ENCODE results near the gene SLC6A8. TPM values are rescaled to one million over a fixed set of nuclear protein-coding genes. Genes with fewer than 3 reads are reported as not detected.
"Not testable (repeated sequence)": the region's sequence is repeated elsewhere in the genome, so short reads cannot be mapped to it uniquely, and the experiment has no call there.

Gene SLC6A8
- polyA plus RNA-seq, 3 donors from 2014 or later, result 0.07 to 0.09 TPM; not detected in 1

- Mint-ChIP-seq H3K9me3 (peaks cover 0 to 2% (median 0%) of the 10 kb centered on the region in 6 donors), H3K27me3 (ENCODE audit: low read depth in 3 of 3) (peaks cover 4 to 9% (median 7%) of the 10 kb centered on the region in 3 donors), H3K4me3 (peak overlapping the region in 1 of 5 donors; percentile 59), H3K36me3 (no peaks in the 10 kb centered on the region), H3K4me1 (no peaks in the 10 kb centered on the region), H3K27ac (no peak overlapping the region)
- no peak for DNase-seq
Observed at GRCh38 chrX:153689654-153690465, 2.1 kb downstream of the SLC6A8 start.

DNA sequence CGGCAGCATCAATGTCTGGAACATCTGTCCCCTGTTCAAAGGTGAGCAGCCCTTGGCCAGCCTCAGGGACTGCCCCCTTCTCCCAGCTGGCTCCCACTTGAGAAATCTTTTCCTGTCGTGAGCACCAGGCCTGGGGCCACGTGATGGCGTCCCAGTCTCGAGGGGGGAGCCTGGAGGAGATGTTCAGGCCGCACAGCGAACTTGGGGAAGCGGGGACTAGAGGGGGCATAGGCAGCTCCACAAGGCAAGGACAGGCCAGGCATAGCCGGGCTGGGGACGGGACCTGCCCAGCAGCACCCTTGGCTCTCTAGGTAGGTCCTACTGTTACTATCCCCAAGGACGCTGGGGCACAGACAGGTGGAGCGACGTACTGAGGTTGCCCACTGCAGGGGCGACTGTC lies 2.7 kb downstream of the SLC6A8 start:
- Mint-ChIP-seq H3K27ac (no peak overlapping the region), H3K27me3 (ENCODE audit: low read depth in 3 of 3) (peaks cover 4 to 9% (median 7%) of the 10 kb centered on the region in 3 donors)

GRCh38 chrX:153691032-153691827 lies 3.5 kb downstream of the SLC6A8 start:
- H3K4me3 Mint-ChIP-seq; H3K27me3 Mint-ChIP-seq (ENCODE audit: low read depth in 3 of 3); H3K36me3 Mint-ChIP-seq; DNase-seq; H3K4me1 Mint-ChIP-seq; H3K9me3 Mint-ChIP-seq; H3K27ac Mint-ChIP-seq: not testable (repeated sequence)

More for the DNA sequence above, 2.7 kb downstream of the SLC6A8 start:
- Mint-ChIP-seq H3K9me3 (peaks cover 0 to 2% (median 0%) of the 10 kb centered on the region in 6 donors), H3K36me3 (no peaks in the 10 kb centered on the region), H3K4me1 (no peaks in the 10 kb centered on the region), H3K4me3 (no peak overlapping the region)
- DNase-seq, result no peak

DNA sequence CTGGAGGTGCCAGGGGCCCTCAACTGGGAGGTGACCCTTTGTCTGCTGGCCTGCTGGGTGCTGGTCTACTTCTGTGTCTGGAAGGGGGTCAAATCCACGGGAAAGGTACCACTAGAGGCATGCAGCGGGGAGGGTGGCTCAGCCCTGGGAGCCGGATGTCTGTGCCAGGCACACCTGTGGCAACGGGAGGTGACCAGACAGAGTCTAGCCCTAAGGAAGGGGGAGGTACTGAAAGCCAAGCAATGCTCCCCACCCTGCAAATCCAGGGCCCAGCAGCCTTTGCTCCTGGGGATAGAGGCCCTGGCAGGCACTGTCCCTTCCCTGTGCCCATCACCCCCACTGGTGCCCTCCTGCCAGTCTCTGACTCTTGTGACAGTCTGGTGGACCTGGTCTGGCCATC lies 4.3 kb downstream of the SLC6A8 start:
- no peak for DNase-seq
- no peaks in the 10 kb centered on the region for H3K9me3 Mint-ChIP-seq

DNA sequence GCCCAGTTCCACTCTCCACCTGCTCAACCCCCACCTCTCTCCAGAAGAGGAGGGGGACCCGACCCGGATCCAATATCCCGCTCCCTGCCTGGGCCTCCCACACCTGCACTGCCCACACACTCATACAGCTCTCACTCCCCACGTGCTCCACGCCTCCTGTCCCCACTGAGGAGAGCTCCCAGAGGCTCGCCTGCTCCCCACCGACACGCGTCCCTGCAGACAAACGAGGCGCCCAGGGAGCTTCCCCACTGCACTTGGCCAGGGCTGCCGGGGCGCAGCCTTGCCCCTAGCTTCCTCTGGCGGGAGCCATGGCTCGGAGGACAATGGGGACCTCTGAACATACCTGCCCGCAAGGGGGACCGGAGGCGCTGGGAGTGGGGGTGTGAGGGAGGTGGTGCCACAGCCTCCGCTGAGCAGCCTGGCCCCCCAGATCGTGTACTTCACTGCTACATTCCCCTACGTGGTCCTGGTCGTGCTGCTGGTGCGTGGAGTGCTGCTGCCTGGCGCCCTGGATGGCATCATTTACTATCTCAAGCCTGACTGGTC lies 5.0 kb downstream of the SLC6A8 start:
- no peak overlapping the region for H3K27ac Mint-ChIP-seq
- peaks cover 4 to 6% (median 5%) of the 10 kb centered on the region in 3 donors for H3K27me3 Mint-ChIP-seq (ENCODE audit: low read depth in 3 of 3)
- no peak overlapping the region for H3K4me3 Mint-ChIP-seq
- H3K4me1 Mint-ChIP-seq, result no peaks in the 10 kb centered on the region
- peaks cover 0 to 7% (median 0%) of the 10 kb centered on the region in 3 donors for H3K36me3 Mint-ChIP-seq
- no peaks in the 10 kb centered on the region for H3K9me3 Mint-ChIP-seq
- DNase-seq, result no peak

More for the DNA sequence above, 4.3 kb downstream of the SLC6A8 start:
- no peak overlapping the region for H3K27ac Mint-ChIP-seq
- no peaks in the 10 kb centered on the region for H3K4me1 Mint-ChIP-seq
- no peaks in the 10 kb centered on the region for H3K36me3 Mint-ChIP-seq
- no peak overlapping the region for H3K4me3 Mint-ChIP-seq
- H3K27me3 Mint-ChIP-seq (ENCODE audit: low read depth in 3 of 3), result peaks cover 4 to 6% (median 5%) of the 10 kb centered on the region in 3 donors

GRCh38 chrX:153693216-153694086 lies 5.7 kb downstream of the SLC6A8 start:
- Mint-ChIP-seq H3K9me3 (no peaks in the 10 kb centered on the region), H3K4me1 (no peaks in the 10 kb centered on the region), H3K36me3 (peaks cover 0 to 10% (median 0%) of the 10 kb centered on the region in 3 donors), H3K4me3 (no peak overlapping the region), H3K27me3 (ENCODE audit: low read depth in 3 of 3) (peaks cover 4 to 6% (median 5%) of the 10 kb centered on the region in 3 donors), H3K27ac (no peak overlapping the region)
- no peak for DNase-seq

DNA sequence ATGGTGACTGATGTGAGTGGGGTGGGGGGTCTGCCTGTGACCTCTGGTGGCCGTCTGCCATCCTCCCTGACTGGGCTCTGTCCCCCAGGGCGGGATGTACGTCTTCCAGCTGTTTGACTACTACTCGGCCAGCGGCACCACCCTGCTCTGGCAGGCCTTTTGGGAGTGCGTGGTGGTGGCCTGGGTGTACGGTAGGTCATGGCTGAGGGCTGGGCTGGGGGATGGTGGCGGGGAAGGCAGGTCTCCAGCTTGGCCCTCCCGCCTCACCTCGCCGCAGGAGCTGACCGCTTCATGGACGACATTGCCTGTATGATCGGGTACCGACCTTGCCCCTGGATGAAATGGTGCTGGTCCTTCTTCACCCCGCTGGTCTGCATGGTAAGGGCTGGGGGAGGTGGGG lies 6.5 kb downstream of the SLC6A8 start:
- not testable (repeated sequence) for H3K36me3 Mint-ChIP-seq; DNase-seq; H3K9me3 Mint-ChIP-seq; H3K4me3 Mint-ChIP-seq; H3K27me3 Mint-ChIP-seq (ENCODE audit: low read depth in 3 of 3); H3K4me1 Mint-ChIP-seq; H3K27ac Mint-ChIP-seq

DNA sequence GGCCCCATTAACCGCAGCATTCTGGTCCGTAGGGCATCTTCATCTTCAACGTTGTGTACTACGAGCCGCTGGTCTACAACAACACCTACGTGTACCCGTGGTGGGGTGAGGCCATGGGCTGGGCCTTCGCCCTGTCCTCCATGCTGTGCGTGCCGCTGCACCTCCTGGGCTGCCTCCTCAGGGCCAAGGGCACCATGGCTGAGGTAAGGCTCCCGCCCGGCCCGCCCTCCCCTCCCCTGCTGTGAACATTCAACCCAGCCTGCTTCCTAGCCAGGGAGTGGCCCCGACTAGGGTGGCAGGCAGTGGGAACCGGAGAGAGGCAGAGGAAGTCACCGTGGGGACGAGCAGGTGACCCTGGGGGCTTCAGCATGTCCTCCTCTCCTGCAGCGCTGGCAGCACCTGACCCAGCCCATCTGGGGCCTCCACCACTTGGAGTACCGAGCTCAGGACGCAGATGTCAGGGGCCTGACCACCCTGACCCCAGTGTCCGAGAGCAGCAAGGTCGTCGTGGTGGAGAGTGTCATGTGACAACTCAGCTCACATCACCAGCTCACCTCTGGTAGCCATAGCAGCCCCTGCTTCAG lies 7.1 kb downstream of the SLC6A8 start:
- H3K4me3 Mint-ChIP-seq, result no peak overlapping the region
- no peaks in the 10 kb centered on the region for H3K9me3 Mint-ChIP-seq
- no peak for DNase-seq
- H3K4me1 Mint-ChIP-seq, result no peaks in the 10 kb centered on the region
- H3K27me3 Mint-ChIP-seq (ENCODE audit: low read depth in 3 of 3), result peaks cover 4 to 6% (median 5%) of the 10 kb centered on the region in 3 donors
- H3K36me3 Mint-ChIP-seq, result peaks cover 0 to 10% (median 0%) of the 10 kb centered on the region in 3 donors
- H3K27ac Mint-ChIP-seq, result no peak overlapping the region

- H3K4me1 Mint-ChIP-seq, result no peaks in the 10 kb centered on the region
- H3K4me3 Mint-ChIP-seq, result no peak overlapping the region
- no peaks in the 10 kb centered on the region for H3K9me3 Mint-ChIP-seq
- peaks cover 2 to 3% (median 2%) of the 10 kb centered on the region in 3 donors for H3K27me3 Mint-ChIP-seq (ENCODE audit: low read depth in 3 of 3)
- no peak overlapping the region for H3K27ac Mint-ChIP-seq
- peaks cover 0 to 13% (median 0%) of the 10 kb centered on the region in 3 donors for H3K36me3 Mint-ChIP-seq
- DNase-seq, result no peak
Observed at GRCh38 chrX:153696100-153696499, 8.4 kb downstream of the SLC6A8 start.

- peaks cover 0 to 13% (median 0%) of the 10 kb centered on the region in 3 donors for H3K36me3 Mint-ChIP-seq
- H3K27ac Mint-ChIP-seq, result not testable (repeated sequence)
Observed at GRCh38 chrX:153696538-153696937, 8.8 kb downstream of the SLC6A8 start.

DNA sequence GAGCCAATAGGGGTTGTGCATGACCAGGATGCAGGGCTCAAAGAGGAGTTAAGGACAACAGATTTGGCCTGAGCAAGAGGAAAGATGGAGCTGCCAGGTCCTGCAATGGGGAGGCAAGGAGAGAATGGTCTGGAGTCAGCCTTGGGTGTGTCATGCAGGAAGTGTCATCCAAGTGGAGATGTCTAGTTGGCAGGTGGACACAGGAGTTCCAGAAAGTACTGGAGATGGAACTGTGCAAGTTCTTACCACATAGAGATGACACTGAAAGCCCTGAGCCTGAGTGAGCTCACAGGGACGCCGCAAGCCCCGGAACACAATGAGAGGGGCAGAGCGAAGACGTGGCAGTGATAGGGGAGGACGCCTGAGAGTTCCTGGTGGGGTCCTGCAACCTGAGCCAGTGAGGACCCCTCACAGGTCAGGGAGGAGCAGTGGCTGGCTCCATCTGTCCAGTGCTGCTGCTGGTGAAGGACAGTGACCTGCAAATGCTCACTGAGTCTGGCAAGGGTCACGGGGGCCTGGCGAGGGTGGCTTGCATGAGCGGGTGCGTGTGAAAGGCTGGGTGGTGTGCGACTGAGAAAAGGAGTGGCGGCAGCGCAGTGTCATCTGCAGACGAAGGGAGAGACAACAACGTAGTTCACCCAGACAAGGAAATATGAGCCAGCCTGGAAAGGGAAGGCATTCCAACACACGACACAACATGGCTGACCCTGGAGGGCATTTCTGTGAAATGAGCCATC lies 9.4 kb downstream of the SLC6A8 start:
- not testable (repeated sequence) for DNase-seq; H3K4me1 Mint-ChIP-seq; H3K4me3 Mint-ChIP-seq; H3K27me3 Mint-ChIP-seq (ENCODE audit: low read depth in 3 of 3); H3K9me3 Mint-ChIP-seq
- Mint-ChIP-seq H3K36me3 (peaks cover 0 to 13% (median 0%) of the 10 kb centered on the region in 3 donors), H3K27ac (peak overlapping the region in 1 of 6 donors; percentile 28)

More at GRCh38 chrX:153696538-153696937, 8.8 kb downstream of the SLC6A8 start:
- not testable (repeated sequence) for H3K4me1 Mint-ChIP-seq; H3K9me3 Mint-ChIP-seq; H3K4me3 Mint-ChIP-seq; H3K27me3 Mint-ChIP-seq (ENCODE audit: low read depth in 3 of 3); DNase-seq

All from immature natural killer cell (primary cell).